Stimulated activated CD8-positive, alpha-beta memory T cell treated with anti-CD3 and anti-CD28 coated beads, Interleukin-4, amount 100 ng/mL, for 24 hours (primary cell): ENCODE measurements around the gene SLC38A10.

Experiments
- DNase-seq: peaks from one replicate; pipeline ENCODE4 v3.0.0-alpha.2; 2020; ENCODE audit warnings: low read depth

The SLC38A10 gene

DNA sequence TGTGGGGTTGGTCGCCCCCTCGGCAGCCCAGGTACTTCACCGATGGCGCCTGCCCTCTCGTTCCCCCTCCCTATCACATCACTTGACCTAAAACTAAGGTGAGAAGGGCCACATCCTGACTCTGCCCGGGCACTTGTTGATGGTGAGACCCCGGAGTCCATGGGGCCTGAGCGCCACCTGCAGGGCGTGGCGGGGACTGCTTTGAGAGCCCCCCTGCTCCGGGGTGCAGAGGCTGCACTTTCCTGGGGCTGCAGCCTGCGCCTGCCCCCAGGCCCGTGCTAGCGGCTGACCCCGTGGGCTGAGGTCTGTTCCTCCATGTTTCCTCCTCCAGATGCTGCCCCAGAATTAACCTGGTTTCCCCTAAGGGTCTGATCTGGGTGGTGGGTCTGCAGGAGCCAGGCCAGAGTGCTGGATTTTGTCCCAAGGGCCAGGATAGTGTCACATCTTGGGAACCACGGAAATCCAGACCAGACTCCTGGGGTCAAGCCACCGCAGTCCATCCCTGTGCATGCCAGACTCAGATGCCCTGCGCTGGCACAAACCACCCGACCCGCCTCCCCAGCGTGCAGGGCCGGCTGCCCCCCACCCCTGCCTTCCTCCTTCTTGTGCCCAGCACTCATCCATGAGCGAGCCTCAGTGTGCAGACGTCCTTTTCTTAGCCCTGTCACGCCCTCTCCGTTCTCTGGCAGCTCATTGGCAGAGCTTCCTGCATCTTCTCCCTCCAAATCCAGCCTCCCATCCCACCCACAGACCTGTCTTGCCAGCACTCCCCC, 53.3 kb downstream of the SLC38A10 start:
- DNase-seq = peak; percentile 61

DNA sequence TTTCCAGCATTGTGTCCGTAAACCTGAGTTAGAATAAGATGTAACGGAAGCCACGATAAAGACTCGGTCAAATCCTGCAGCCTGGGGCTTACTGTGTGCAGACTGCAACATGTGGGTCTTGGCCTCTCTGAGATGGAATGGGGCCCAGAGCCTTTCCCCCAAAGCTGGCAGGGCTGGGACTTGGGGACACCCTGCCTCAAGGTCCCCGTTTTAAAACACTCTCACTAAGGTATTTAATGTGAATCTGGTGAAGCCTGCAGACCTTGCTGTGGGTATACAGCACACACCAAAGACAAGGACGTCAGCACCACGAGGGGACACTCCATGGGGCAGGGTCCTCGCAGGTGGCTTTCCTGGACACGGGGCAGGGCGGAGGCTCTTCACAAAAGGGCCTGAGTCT, 53.9 kb downstream of the SLC38A10 start:
- no peak for DNase-seq

- DNase-seq = no peak
Observed at GRCh38 chr17:81240761-81241160, 54.3 kb downstream of the SLC38A10 start.

- peak; percentile 36 for DNase-seq
Observed at GRCh38 chr17:81239714-81240555, 55.2 kb downstream of the SLC38A10 start.

DNA sequence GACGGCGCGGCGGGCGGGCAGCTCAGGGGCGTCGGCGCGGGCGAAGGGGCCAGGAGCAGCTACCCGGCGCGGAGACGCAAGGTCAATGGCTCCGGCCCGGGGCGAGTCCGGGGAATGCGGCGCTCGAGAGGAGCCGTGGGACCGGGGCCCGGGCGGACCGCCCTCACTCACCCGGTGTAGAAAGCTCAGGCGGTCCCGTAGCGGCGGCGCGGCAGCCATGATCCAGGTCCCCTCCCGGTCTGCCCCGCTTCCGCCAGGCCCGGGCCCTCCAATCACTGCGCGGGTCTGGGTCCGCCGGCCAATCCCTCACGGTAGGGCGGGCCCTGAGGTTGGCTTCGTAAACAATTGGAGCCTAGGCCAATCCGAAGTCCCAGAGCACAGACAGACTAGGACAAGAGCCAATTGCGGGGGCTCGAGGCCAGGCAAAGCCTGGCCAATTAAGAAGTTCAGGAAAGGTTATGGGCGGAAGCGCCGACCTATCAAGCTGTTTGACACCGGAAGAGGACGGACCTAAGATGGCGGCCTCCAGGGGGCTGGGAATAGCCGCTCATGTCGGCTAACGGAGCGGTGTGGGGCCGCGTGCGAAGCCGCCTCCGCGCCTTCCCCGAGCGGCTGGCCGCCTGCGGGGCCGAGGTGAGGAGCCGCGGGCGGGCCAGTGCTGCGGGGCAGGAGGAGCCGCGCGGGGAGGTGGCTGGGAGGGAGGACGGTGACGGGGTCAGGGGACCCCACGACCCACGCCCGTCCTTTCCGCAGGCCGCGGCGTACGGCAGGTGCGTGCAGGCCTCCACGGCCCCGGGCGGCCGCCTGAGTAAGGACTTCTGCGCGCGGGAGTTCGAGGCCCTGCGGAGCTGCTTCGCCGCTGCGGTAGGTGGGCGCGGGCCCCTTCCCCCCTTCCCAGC, 56.0 kb downstream of the SLC38A10 start, which contains the start of the genes NDUFAF8 and TEPSIN:
TSS of gene NDUFAF8 (plus strand) at position 504 of the 899 bp plus-strand sequence. CDS start at position 550, 46 bp downstream.
TSS of gene TEPSIN (minus strand) at position 241 of the 899 bp plus-strand sequence. CDS start at position 219, 22 bp downstream.
- peak; percentile 91 for DNase-seq

DNA sequence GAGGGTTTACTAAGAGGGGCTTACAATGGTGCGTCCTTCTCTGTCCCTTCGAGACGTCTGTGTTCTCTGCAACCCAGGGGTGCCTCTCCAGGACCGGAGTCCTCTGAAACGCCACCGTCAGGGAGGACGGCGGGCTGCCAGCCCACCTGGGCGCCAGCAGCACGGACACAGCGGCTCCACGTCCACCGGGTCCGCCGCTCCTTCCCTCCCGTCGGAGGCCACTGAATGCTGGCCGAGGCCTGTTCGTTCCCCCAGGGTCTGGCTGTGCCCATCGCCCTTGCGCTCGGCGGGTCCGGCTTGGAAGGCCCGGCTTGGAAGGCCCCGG, 56.7 kb downstream of the SLC38A10 start:
- no peak for DNase-seq

GRCh38 chr17:81237591-81238489, 57.3 kb downstream of the SLC38A10 start:
- DNase-seq = no peak

GRCh38 chr17:81236784-81237183, 58.3 kb downstream of the SLC38A10 start:
- DNase-seq = no peak

DNA sequence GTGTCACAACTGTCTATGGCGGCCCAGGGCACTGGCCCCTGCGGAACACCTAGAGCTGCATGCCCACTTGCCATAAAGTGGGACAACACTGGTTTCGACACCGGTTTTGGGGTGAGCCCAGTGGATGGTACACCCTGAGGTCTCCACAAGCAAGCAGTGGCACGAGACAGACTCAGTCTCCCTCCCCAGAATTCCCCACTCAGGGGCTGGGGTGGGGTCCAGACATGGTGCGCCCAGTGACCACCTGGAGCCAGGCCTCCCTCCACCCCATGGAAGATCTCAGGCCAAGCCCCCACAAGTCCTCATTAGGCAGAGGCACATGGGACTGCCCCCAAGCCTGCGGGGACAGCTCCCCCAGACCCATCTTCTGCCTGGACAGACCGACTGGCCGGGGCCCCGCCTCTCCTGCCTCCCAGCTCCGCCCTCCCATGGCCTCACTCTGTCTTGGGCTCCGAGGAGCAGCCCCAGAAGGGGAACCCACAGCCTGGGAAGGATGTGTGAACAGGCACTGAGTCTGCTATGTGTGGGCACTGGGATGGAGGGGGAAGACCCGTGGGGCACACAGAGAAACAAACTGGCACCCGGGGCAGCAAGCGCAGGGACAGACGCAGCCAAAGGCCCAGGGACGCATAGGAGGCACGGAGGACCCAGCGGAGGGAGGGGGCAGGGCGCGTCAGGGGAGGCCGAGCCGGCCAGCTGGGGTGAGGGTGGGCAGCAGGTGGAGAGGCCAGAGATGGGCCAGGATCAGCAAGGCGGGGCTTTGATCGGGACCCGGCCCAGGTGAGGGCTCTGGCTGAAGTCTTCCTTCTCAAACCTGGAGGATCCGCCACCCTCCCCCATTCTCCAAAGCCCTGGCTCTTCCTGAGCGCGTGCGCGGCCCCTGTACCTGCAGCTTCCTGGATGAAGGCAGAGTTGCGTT, 59.0 kb downstream of the SLC38A10 start:
- no peak for DNase-seq

DNA sequence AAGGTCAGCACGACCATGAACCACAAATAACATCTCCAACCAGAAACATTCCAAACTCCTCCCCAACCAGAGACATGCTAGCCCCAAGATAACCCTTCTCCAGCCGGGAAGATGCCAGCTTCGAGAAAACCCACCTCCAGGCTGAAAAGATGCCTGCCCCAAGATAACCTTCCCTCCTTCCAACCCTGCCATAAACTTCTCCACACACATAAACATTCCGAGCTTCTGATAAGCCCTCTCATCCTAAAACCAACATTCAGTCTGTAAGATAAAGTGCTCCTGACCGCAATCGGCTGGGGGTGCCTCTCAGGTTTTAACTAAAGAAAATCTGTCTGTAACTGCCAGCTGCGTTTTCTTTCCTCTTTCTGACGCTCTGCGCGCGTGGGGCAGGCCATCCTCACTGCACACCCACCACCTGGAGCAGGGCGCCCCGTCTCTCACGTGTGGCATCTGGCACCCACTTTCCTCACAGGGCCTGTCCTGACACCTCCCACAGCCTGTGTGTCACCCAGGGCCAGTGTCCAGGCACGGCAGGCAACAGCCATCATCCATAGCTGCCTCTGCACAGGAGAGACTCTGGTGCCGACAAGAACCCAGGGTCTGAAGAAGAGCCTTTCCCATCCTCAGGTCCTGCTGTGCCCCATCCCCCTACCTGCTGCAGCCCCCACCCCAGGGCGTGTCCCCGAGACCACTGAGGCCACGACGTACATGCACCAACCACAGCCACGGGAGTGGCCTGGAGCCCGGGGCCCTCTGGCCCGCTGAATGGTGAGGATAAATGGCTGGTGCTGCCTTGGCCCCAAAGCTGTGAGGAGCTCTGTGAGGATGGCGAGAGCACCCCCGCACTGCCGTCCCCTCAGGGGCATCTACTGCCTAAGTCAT, 59.9 kb downstream of the SLC38A10 start:
- DNase-seq = no peak

GRCh38 chr17:81234506-81234855, 60.6 kb downstream of the SLC38A10 start:
- no peak for DNase-seq

GRCh38 chr17:81233811-81234505, 61.1 kb downstream of the SLC38A10 start:
- no peak for DNase-seq

- no peak for DNase-seq
Observed at GRCh38 chr17:81233316-81233715, 61.8 kb downstream of the SLC38A10 start.

GRCh38 chr17:81232616-81233241, 62.4 kb downstream of the SLC38A10 start:
- DNase-seq = no peak

DNA sequence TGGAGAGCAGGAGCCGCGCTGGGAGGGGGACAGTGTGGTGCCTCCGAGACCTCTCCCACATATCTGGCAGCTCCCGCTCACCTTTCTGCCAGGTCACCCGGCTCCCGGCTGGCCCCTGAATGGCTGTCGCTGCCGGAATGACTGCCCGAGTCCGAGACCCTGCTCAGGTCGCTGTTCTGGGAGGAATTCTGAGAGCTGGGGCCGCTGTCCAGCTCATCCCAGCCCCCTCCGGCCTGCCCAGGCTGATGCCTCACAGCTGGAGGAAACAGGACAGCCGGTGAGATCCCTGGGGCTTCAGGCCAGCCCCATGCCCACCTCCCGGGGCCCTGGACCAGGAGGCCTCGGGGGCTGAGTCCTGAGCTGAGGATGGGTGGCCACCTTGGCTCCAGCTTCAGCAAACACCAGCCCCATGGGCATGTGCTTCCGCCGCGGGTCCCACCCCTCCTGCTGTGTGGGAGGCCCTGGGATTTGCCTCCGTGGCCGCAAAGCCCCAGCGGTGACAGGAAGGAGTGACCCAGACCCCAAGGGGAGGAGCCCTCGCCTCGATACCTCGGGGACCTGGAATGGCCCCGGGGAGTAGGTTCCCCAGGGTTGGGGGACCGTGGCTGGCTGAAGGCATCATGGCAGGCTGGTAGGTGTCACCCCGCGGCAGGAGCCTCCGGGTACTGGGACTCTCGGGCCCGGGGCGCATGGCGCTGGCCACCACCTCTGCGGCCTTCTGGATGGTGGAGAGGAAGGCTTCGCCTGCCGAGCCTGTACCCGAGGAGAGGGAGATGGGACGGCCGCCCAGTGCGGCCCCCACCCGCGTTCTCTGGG, 63.1 kb downstream of the SLC38A10 start:
- DNase-seq = no peak

DNA sequence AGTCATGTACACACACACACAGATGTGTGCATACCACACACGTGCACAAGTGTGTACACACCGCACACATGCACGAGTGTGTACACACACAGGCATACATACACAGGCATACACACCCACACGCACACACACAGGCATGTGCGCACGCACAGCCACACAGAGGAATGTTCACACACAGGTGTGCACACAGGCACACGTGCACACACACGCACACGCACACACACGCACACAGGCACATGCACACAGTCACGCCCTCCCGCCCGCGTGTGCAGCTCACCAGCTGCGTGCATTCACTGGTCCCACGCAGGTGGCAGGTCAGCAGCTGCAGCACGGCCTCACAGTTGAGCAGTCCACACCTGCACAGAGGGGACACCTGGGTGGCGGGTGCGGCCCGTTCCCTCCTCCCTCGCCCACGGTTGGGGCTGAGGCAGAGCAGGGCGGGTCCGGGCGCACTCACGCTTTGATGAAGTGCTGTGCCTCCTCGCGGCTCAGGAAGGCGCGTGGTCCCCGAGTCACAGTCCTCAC, 63.9 kb downstream of the SLC38A10 start:
- no peak for DNase-seq
